ENCODE data around the gene HOXC9.

DNA sequence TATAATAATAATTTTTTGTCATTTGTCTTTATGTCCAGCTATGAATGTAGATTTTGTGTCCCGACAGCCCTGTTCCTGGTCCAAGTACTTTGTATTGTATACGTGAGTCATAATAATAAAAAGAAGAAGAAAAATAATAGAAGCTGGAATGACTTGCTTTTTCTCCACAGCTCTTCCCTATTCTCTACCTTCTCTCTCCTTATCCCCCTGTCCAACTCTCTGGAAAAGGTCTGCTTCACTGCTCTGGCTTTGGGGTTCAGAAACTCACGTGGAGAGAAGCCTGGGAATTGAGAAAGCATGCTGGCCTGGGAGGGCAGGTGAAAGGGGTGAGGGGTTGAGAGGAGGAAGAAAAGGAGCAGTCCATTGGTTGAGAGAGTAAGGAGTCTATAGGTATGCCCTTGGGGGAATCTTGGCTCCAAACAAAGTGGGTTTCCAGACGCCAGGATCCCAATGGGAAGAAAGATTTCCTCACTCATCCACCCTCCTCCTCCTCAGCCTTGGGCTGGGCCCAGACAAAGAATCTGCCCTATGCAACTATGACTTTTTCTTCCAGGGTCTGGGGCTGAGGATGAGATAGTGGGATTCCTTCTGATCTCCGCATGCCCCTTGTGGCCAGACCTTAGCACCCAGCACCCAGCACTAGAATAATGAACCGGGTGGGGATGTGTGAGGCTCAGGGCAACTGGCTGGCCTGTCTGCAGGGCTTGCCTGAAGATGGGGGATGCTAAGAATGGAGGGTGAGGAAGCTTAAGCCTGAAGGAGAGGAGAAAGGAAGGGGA is 12.9 kb downstream of the HOXC9 start:
- TF ChIP-seq, protein P1, sequence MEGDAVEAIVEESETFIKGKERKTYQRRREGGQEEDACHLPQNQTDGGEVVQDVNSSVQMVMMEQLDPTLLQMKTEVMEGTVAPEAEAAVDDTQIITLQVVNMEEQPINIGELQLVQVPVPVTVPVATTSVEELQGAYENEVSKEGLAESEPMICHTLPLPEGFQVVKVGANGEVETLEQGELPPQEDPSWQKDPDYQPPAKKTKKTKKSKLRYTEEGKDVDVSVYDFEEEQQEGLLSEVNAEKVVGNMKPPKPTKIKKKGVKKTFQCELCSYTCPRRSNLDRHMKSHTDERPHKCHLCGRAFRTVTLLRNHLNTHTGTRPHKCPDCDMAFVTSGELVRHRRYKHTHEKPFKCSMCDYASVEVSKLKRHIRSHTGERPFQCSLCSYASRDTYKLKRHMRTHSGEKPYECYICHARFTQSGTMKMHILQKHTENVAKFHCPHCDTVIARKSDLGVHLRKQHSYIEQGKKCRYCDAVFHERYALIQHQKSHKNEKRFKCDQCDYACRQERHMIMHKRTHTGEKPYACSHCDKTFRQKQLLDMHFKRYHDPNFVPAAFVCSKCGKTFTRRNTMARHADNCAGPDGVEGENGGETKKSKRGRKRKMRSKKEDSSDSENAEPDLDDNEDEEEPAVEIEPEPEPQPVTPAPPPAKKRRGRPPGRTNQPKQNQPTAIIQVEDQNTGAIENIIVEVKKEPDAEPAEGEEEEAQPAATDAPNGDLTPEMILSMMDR (IDR thresholded peaks at IDR 0.05): no peak
- TF ChIP-seq POLR2A (IDR thresholded peaks at IDR 0.05) (no peak), POLR2AphosphoS5 (IDR thresholded peaks at IDR 0.05; ENCODE audit: insufficient read depth in 1 of 2, low read depth in 1 of 2) (no peak)
